Placental epithelial cell (primary cell): ENCODE measurements around the gene VPS35. TPM values are rescaled to one million over a fixed set of nuclear protein-coding genes. Genes with fewer than 3 reads are reported as not detected.

Experiments
- total RNA-seq: library from RNA; depleted of rRNA; stranded (reverse); fragments of >200 nt; gene quantifications from 2 replicates; pipeline ENCODE4 v1.2.3, GENCODE V29; 2012

Gene VPS35
- 84.8 and 168 TPM in 2 replicates for total RNA-seq

GRCh38 chr16:46688654-46689364 lies at the start of gene VPS35:
VPS35 (minus strand) TSS chr16:46689178; CDS start chr16:46689133, 45 bp downstream.

GRCh38 chr16:46689365-46690280 lies 645 bp upstream of the VPS35 start, which contains the start of gene ORC6:
ORC6 (plus strand) TSS chr16:46689659; CDS start chr16:46689706, 47 bp downstream.

GRCh38 chr16:46621006-46621933 lies 67.7 kb downstream of the VPS35 start, which contains the start of gene SHCBP1:
SHCBP1 (minus strand) TSS chr16:46621379; CDS start chr16:46621359, 20 bp downstream.

Other genes with a start within 250 kb of the VPS35 start
- 4.3 and 5.3 TPM in 2 replicates for gene SHCBP1, start 67.8 kb downstream of the VPS35 start, total RNA-seq
- gene ORC6, start 481 bp upstream of the VPS35 start, total RNA-seq, result 2.7 and 5.1 TPM in 2 replicates
- gene MYLK3, start 59.2 kb upstream of the VPS35 start, total RNA-seq, result 0.11 TPM in 1 of 2 replicates, not detected in the other
- 3.5 and 5.1 TPM in 2 replicates for gene C16orf87, start 142.0 kb upstream of the VPS35 start, total RNA-seq
- 6.7 and 15.6 TPM in 2 replicates for gene GPT2, start 195.2 kb upstream of the VPS35 start, total RNA-seq